Smooth muscle cell (in vitro differentiated cells): ENCODE measurements around the gene TSPAN9. TPM values are rescaled to one million over a fixed set of nuclear protein-coding genes. Genes with fewer than 3 reads are reported as not detected.

Source experiments
- DNase-seq: peaks from one replicate; lab custom pipeline; 2025; ENCODE audit not compliant: unreplicated experiment; lab: John Stamatoyannopoulos, UW
- H2AFZ ChIP-seq: fragments of 200-600 bp; sonication (generic); 2 replicates; pipeline ENCODE4 v1.6.0; 2016; ENCODE audit warnings: antibody characterized with exemption, low read depth, mild to moderate bottlenecking
- H3F3A ChIP-seq: fragments of 200-600 bp; sonication (generic); 2 replicates; pipeline ENCODE4 v1.6.0; 2017; ENCODE audit warnings: antibody characterized with exemption, low read depth
- H3K27ac ChIP-seq: fragments of 200-600 bp; sonication (generic); 2 replicates; pipeline ENCODE4 v1.5.1; 2016; ENCODE audit warnings: low read depth, mild to moderate bottlenecking
- H3K27me3 ChIP-seq: fragments of 200-600 bp; sonication (generic); 2 replicates; pipeline ENCODE4 v1.6.1; 2016; ENCODE audit warnings: low read depth, mild to moderate bottlenecking
- H3K36me3 ChIP-seq: fragments of 200-600 bp; sonication (generic); 2 replicates; pipeline ENCODE4 v1.5.1; 2016; ENCODE audit warnings: low read depth
- H3K4me1 ChIP-seq: fragments of 200-600 bp; sonication (generic); 2 replicates; pipeline ENCODE4 v1.5.1; 2016; ENCODE audit warnings: low read depth
- H3K4me2 ChIP-seq: fragments of 200-600 bp; sonication (generic); 2 replicates; pipeline ENCODE4 v1.6.0; 2016; ENCODE audit warnings: mild to moderate bottlenecking
- H3K4me3 ChIP-seq: fragments of 200-600 bp; sonication (generic); 2 replicates; pipeline ENCODE4 v1.5.1; 2016; ENCODE audit warnings: mild to moderate bottlenecking
- H3K79me2 ChIP-seq: fragments of 200-600 bp; sonication (generic); 2 replicates; pipeline ENCODE4 v1.6.0; 2016; ENCODE audit warnings: low read depth, mild to moderate bottlenecking
- H3K9ac ChIP-seq: fragments of 200-600 bp; sonication (generic); 2 replicates; pipeline ENCODE4 v1.6.0; 2016; ENCODE audit warnings: low read depth
- H3K9me3 ChIP-seq: fragments of 200-600 bp; sonication (generic); replicated peaks from 2 replicates; pipeline ENCODE4 v1.5.1; 2016; ENCODE audit warnings: low read depth
- H4K20me1 ChIP-seq: fragments of 200-600 bp; sonication (generic); 2 replicates; pipeline ENCODE4 v1.6.0; 2016; ENCODE audit warnings: low read depth
- WGBS: methylation state at CpG from one replicate; pipeline ENCODE4 v1.1.7; 2016; ENCODE audit warnings: low lambda C conversion rate; 5-methylcytosine and 5-hydroxymethylcytosine counted together
- polyA plus RNA-seq: library from polyadenylated mRNA; unstranded; fragments of >200 nt; fragmentation: Nextera tagmentation; extraction: Ambion mirVana; gene quantifications from 2 replicates; pipeline ENCODE4 v1.2.1, GENCODE V29; 2016
- total RNA-seq: library from RNA; depleted of rRNA; stranded (reverse); fragments of >200 nt; gene quantifications from 2 replicates; pipeline ENCODE4 v1.2.3, GENCODE V29; 2014
- TF ChIP-seq, protein P1 (sequence below): fragments of 200-600 bp; sonication (generic); IDR thresholded peaks from 2 replicates; pipeline ENCODE4 v1.5.1; 2017; ENCODE audit warnings: borderline replicate concordance, mild to moderate bottlenecking, antibody characterized with exemption; ENCODE audit not compliant: insufficient read depth, poor library complexity, severe bottlenecking

Gene TSPAN9, protein sequence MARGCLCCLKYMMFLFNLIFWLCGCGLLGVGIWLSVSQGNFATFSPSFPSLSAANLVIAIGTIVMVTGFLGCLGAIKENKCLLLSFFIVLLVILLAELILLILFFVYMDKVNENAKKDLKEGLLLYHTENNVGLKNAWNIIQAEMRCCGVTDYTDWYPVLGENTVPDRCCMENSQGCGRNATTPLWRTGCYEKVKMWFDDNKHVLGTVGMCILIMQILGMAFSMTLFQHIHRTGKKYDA
- total RNA-seq (29.8 and 46.9 TPM in 2 replicates), polyA plus RNA-seq (14.4 and 17.7 TPM in 2 replicates)

DNA sequence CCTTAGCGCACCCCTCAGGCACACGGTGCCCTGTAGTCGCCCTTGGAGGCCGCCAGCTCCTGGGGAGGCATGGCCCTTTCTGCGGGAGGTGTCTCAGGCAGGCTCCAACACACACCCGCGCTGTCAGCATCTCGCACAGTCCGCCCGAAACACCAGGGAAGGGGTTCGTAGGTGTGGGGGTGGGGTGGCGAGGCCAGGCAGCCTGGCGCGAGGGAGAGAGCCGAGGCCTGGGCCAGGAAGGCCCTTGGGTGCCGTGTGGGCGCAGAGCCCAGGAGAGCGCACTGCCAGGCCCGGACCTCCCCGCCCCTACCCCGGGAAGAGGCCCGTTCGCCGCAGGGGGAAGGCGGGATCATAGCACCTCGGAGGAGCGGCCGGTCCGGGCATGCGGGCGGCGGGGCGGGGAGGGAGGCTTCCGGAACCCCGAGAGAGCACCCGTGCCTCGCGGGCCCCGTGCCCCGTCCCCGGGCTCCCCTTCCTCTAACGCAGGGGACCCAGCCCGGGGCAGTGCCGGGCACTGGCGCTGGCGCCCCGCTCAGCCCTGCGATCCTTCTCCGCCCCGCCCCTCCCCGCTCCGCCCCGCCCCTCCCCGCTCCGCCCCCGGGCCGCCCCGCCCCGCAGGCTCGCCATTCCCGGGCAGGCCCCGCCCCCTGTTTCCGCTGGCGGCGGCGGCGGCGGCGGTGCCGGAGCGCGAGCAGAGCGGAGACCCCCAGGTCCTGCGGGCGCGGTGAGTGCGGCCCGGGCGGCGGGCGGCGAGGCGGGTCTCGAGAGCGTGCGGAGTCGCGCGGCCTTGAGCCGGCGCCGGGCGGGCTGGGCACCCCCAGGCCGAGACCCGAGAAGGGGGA is at the start of gene TSPAN9:
Gene TSPAN9, plus strand, starts transcription at position 650 of the 842 bp plus-strand sequence. CDS start 123,815 bp downstream, outside the sequence.
- Histone ChIP-seq H3K36me3 (no peaks in the 10 kb centered on the region), H3K4me1 (no peaks in the 10 kb centered on the region)

DNA sequence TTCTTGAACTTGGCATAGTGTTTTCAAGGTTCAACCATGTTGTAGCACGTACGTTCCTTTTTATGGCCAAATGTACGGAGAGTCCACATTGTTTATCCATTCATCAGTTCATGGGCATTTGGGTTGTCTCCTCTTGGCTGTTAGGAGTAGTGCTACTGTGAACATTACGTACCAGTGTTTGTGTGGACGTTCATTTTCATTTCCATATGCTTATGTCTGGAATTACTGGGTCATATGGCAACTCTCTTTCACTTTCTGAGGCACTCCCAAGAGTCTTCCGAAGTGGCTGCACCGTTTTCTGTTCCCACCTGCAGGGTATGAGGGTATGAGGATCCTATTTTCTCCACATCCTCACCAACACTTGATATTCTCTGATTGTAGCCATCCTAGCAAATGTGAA is 49.1 kb upstream of the TSPAN9 start:
- H3K36me3 ChIP-seq, result no peaks in the 10 kb centered on the region
- no peak overlapping the region for H3K4me3 ChIP-seq
- H3F3A ChIP-seq, result no peaks in the 10 kb centered on the region
- no peaks in the 10 kb centered on the region for H3K9me3 ChIP-seq
- H3K9ac ChIP-seq, result no peak overlapping the region
- H3K27ac ChIP-seq, result no peak overlapping the region
- 73% methylated on average over 7 of the region's 7 CpGs for WGBS
- no peaks in the 10 kb centered on the region for H3K4me1 ChIP-seq
- no peak overlapping the region for H2AFZ ChIP-seq
- no peak overlapping the region for H3K4me2 ChIP-seq
- H3K27me3 ChIP-seq, result no peaks in the 10 kb centered on the region
- TF ChIP-seq, protein P1, sequence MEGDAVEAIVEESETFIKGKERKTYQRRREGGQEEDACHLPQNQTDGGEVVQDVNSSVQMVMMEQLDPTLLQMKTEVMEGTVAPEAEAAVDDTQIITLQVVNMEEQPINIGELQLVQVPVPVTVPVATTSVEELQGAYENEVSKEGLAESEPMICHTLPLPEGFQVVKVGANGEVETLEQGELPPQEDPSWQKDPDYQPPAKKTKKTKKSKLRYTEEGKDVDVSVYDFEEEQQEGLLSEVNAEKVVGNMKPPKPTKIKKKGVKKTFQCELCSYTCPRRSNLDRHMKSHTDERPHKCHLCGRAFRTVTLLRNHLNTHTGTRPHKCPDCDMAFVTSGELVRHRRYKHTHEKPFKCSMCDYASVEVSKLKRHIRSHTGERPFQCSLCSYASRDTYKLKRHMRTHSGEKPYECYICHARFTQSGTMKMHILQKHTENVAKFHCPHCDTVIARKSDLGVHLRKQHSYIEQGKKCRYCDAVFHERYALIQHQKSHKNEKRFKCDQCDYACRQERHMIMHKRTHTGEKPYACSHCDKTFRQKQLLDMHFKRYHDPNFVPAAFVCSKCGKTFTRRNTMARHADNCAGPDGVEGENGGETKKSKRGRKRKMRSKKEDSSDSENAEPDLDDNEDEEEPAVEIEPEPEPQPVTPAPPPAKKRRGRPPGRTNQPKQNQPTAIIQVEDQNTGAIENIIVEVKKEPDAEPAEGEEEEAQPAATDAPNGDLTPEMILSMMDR, result no peak
- no peak for DNase-seq
- H4K20me1 ChIP-seq, result no peaks in the 10 kb centered on the region
- no peaks in the 10 kb centered on the region for H3K79me2 ChIP-seq

More for the DNA sequence above, at the start of gene TSPAN9:
- no peaks in the 10 kb centered on the region for H3K9me3 ChIP-seq
- peak within 1 kb of the TSS; percentile 72 for H3K9ac ChIP-seq
- peaks cover 4% of the 10 kb centered on the region for H3F3A ChIP-seq
- peak; percentile 75 for DNase-seq
- H2AFZ ChIP-seq, result peak within 1 kb of the TSS; percentile 89
- peaks cover 25% of the 10 kb centered on the region for H3K79me2 ChIP-seq
- 8% methylated on average over 18 of the region's 95 CpGs for WGBS
- H3K4me3 ChIP-seq, result peak within 1 kb of the TSS; percentile 83
- H3K27ac ChIP-seq, result peak within 1 kb of the TSS; percentile 31
- H3K27me3 ChIP-seq, result no peaks in the 10 kb centered on the region
- H4K20me1 ChIP-seq, result peaks cover 37% of the 10 kb centered on the region
- TF ChIP-seq, protein P1, result no peak
- H3K4me2 ChIP-seq, result peak within 1 kb of the TSS; percentile 99

DNA sequence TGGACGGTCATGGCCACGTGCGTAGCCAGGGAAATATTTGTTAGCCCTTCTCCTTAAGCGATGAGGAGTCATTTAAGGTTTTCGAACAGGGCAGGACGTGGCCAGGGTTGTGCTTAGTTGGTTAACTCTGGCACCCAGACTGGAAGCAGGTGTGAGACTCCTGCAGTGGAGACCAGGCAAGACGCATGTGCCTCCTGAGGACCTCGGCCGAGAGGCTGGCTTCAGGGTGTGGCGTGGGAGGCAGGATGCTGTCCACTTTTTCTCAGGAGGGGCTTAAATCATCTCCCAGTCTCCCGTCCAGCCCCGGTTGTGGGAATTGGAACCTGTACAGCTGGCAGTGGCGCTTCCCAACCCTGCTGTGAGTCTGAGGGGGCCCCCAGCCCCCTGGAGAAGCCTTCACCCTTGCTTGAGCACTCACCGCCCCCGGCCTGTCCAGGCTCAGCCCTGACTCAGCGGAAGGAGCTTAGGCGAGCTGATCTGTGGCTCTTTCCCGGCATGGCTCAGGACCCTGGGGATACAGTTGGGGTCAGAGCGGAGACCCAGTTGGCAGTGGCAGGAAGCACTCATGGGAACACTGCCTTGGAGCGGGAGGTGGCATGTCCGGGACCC is 46.3 kb upstream of the TSPAN9 start:
- no peaks in the 10 kb centered on the region for H3K79me2 ChIP-seq
- H3K4me2 ChIP-seq, result peak overlapping the region; percentile 20
- H3K27ac ChIP-seq, result peak overlapping the region; percentile 14
- no peak for DNase-seq
- H3K9ac ChIP-seq, result no peak overlapping the region
- H3F3A ChIP-seq, result no peaks in the 10 kb centered on the region
- H2AFZ ChIP-seq, result no peak overlapping the region
- H4K20me1 ChIP-seq, result no peaks in the 10 kb centered on the region
- H3K4me1 ChIP-seq, result peaks cover 2% of the 10 kb centered on the region
- WGBS, result 69% methylated on average over 21 of the region's 21 CpGs
- no peaks in the 10 kb centered on the region for H3K36me3 ChIP-seq
- no peaks in the 10 kb centered on the region for H3K9me3 ChIP-seq
- no peaks in the 10 kb centered on the region for H3K27me3 ChIP-seq
- TF ChIP-seq, protein P1, result no peak
- no peak overlapping the region for H3K4me3 ChIP-seq
